Inferior parietal cortex (tissue), 1 donor: ENCODE measurements around the gene TANC1.
"Not testable (repeated sequence)": the region's sequence is repeated elsewhere in the genome, so short reads cannot be mapped to it uniquely, and the experiment has no call there.

ENCODE experiments used
- DNase-seq: peaks from one replicate; pipeline ENCODE4 v3.0.0-alpha.2; 2016; ENCODE audit errors: extremely low spot score

Gene TANC1

GRCh38 chr2:159140070-159140769, 171.8 kb downstream of the TANC1 start:
- no peak for DNase-seq

- DNase-seq: not testable (repeated sequence)
These were observed 172.4 kb downstream of the TANC1 start for GRCh38 chr2:159140821-159141220.

GRCh38 chr2:159144776-159145614, 176.6 kb downstream of the TANC1 start:
- DNase-seq: no peak

- no peak for DNase-seq
These were observed 177.4 kb downstream of the TANC1 start for GRCh38 chr2:159145745-159146354.

- no peak for DNase-seq
These were observed 178.7 kb downstream of the TANC1 start for GRCh38 chr2:159146996-159147666.

GRCh38 chr2:159147690-159148089, 179.2 kb downstream of the TANC1 start:
- DNase-seq: no peak

- DNase-seq: no peak
These were observed 180.5 kb downstream of the TANC1 start for GRCh38 chr2:159148901-159149300.

GRCh38 chr2:159149747-159150146, 181.3 kb downstream of the TANC1 start:
- DNase-seq: no peak

- DNase-seq: no peak
These were observed 181.9 kb downstream of the TANC1 start for GRCh38 chr2:159150280-159150746.

- DNase-seq: no peak
These were observed 183.0 kb downstream of the TANC1 start for GRCh38 chr2:159151198-159152127.

GRCh38 chr2:159152128-159152778, 183.8 kb downstream of the TANC1 start:
- DNase-seq: no peak

GRCh38 chr2:159153063-159153462, 184.6 kb downstream of the TANC1 start:
- DNase-seq: no peak

- DNase-seq: no peak
These were observed 185.0 kb downstream of the TANC1 start for GRCh38 chr2:159153463-159153862.

GRCh38 chr2:159153951-159154350, 185.5 kb downstream of the TANC1 start:
- DNase-seq: no peak

- no peak for DNase-seq
These were observed 185.9 kb downstream of the TANC1 start for GRCh38 chr2:159154366-159154765.

- no peak for DNase-seq
These were observed 186.9 kb downstream of the TANC1 start for GRCh38 chr2:159155320-159155719.

- no peak for DNase-seq
These were observed 187.4 kb downstream of the TANC1 start for GRCh38 chr2:159155791-159156190.

- DNase-seq: no peak
These were observed 188.4 kb downstream of the TANC1 start for GRCh38 chr2:159156834-159157233.

GRCh38 chr2:159157361-159158209, 189.1 kb downstream of the TANC1 start:
- no peak for DNase-seq
